ENCODE data around the gene PTPRS.
"Not testable (repeated sequence)": the region's sequence is repeated elsewhere in the genome, so short reads cannot be mapped to it uniquely, and the experiment has no call there.

The PTPRS gene

GRCh38 chr19:5367530-5368133 lies 27.0 kb upstream of the PTPRS start:
- no peaks in the 10 kb centered on the region for H3K27me3 ChIP-seq (ENCODE audit: control insufficient read depth in 2 of 2, insufficient read depth in 2 of 2, low read length in 2 of 2)
- H3K36me3 ChIP-seq (ENCODE audit: control insufficient read depth in 2 of 2, insufficient read depth in 2 of 2, low read length in 2 of 2): no peaks in the 10 kb centered on the region
- H3K9ac ChIP-seq (ENCODE audit: low read depth in 1 of 2, low read length in 2 of 2): no peak overlapping the region
- H3K9me3 ChIP-seq (ENCODE audit: control insufficient read depth in 2 of 2, low read length in 2 of 2): no peaks in the 10 kb centered on the region
- H3K4me3 ChIP-seq (ENCODE audit: low read length in 2 of 2): no peak overlapping the region
- H3K4me1 ChIP-seq (ENCODE audit: control insufficient read depth in 2 of 2, insufficient read depth in 2 of 2, low read length in 2 of 2): no peaks in the 10 kb centered on the region
- H3K27ac ChIP-seq (ENCODE audit: low read depth in 2 of 2, low read length in 2 of 2): no peak overlapping the region

- no peaks in the 10 kb centered on the region for H3K36me3 ChIP-seq (ENCODE audit: control insufficient read depth in 2 of 2, insufficient read depth in 2 of 2, low read length in 2 of 2)
- no peaks in the 10 kb centered on the region for H3K4me1 ChIP-seq (ENCODE audit: control insufficient read depth in 2 of 2, insufficient read depth in 2 of 2, low read length in 2 of 2)
- H3K9ac ChIP-seq (ENCODE audit: low read depth in 1 of 2, low read length in 2 of 2): no peak overlapping the region
- H3K27me3 ChIP-seq (ENCODE audit: control insufficient read depth in 2 of 2, insufficient read depth in 2 of 2, low read length in 2 of 2): no peaks in the 10 kb centered on the region
- H3K9me3 ChIP-seq (ENCODE audit: control insufficient read depth in 2 of 2, low read length in 2 of 2): no peaks in the 10 kb centered on the region
- no peak overlapping the region for H3K4me3 ChIP-seq (ENCODE audit: low read length in 2 of 2)
- no peak overlapping the region for H3K27ac ChIP-seq (ENCODE audit: low read depth in 2 of 2, low read length in 2 of 2)
Measured at GRCh38 chr19:5365905-5366304, 25.3 kb upstream of the PTPRS start.

GRCh38 chr19:5364674-5365073 lies 24.1 kb upstream of the PTPRS start:
- no peaks in the 10 kb centered on the region for H3K27me3 ChIP-seq (ENCODE audit: control insufficient read depth in 2 of 2, insufficient read depth in 2 of 2, low read length in 2 of 2)
- no peak overlapping the region for H3K27ac ChIP-seq (ENCODE audit: low read depth in 2 of 2, low read length in 2 of 2)
- no peak overlapping the region for H3K4me3 ChIP-seq (ENCODE audit: low read length in 2 of 2)
- no peaks in the 10 kb centered on the region for H3K9me3 ChIP-seq (ENCODE audit: control insufficient read depth in 2 of 2, low read length in 2 of 2)
- no peaks in the 10 kb centered on the region for H3K36me3 ChIP-seq (ENCODE audit: control insufficient read depth in 2 of 2, insufficient read depth in 2 of 2, low read length in 2 of 2)
- H3K9ac ChIP-seq (ENCODE audit: low read depth in 1 of 2, low read length in 2 of 2): no peak overlapping the region
- H3K4me1 ChIP-seq (ENCODE audit: control insufficient read depth in 2 of 2, insufficient read depth in 2 of 2, low read length in 2 of 2): no peaks in the 10 kb centered on the region

- H3K4me1 ChIP-seq (ENCODE audit: control insufficient read depth in 2 of 2, insufficient read depth in 2 of 2, low read length in 2 of 2); H3K4me3 ChIP-seq (ENCODE audit: low read length in 2 of 2); H3K36me3 ChIP-seq (ENCODE audit: control insufficient read depth in 2 of 2, insufficient read depth in 2 of 2, low read length in 2 of 2); H3K27me3 ChIP-seq (ENCODE audit: control insufficient read depth in 2 of 2, insufficient read depth in 2 of 2, low read length in 2 of 2); H3K9ac ChIP-seq (ENCODE audit: low read depth in 1 of 2, low read length in 2 of 2); H3K27ac ChIP-seq (ENCODE audit: low read depth in 2 of 2, low read length in 2 of 2); H3K9me3 ChIP-seq (ENCODE audit: control insufficient read depth in 2 of 2, low read length in 2 of 2): not testable (repeated sequence)
Measured at GRCh38 chr19:5361839-5362238, 21.2 kb upstream of the PTPRS start.

- Histone ChIP-seq H3K27me3 (ENCODE audit: control insufficient read depth in 2 of 2, insufficient read depth in 2 of 2, low read length in 2 of 2) (no peaks in the 10 kb centered on the region), H3K4me1 (ENCODE audit: control insufficient read depth in 2 of 2, insufficient read depth in 2 of 2, low read length in 2 of 2) (no peaks in the 10 kb centered on the region), H3K27ac (ENCODE audit: low read depth in 2 of 2, low read length in 2 of 2) (no peak overlapping the region), H3K9ac (ENCODE audit: low read depth in 1 of 2, low read length in 2 of 2) (no peak overlapping the region), H3K36me3 (ENCODE audit: control insufficient read depth in 2 of 2, insufficient read depth in 2 of 2, low read length in 2 of 2) (no peaks in the 10 kb centered on the region), H3K9me3 (ENCODE audit: control insufficient read depth in 2 of 2, low read length in 2 of 2) (no peaks in the 10 kb centered on the region), H3K4me3 (ENCODE audit: low read length in 2 of 2) (no peak overlapping the region)
Measured at GRCh38 chr19:5361407-5361806, 20.8 kb upstream of the PTPRS start.

GRCh38 chr19:5360003-5360780 lies 19.6 kb upstream of the PTPRS start:
- no peak overlapping the region for H3K9ac ChIP-seq (ENCODE audit: low read depth in 1 of 2, low read length in 2 of 2)
- no peaks in the 10 kb centered on the region for H3K9me3 ChIP-seq (ENCODE audit: control insufficient read depth in 2 of 2, low read length in 2 of 2)
- no peak overlapping the region for H3K27ac ChIP-seq (ENCODE audit: low read depth in 2 of 2, low read length in 2 of 2)
- H3K4me3 ChIP-seq (ENCODE audit: low read length in 2 of 2): no peak overlapping the region
- H3K36me3 ChIP-seq (ENCODE audit: control insufficient read depth in 2 of 2, insufficient read depth in 2 of 2, low read length in 2 of 2): no peaks in the 10 kb centered on the region
- H3K4me1 ChIP-seq (ENCODE audit: control insufficient read depth in 2 of 2, insufficient read depth in 2 of 2, low read length in 2 of 2): no peaks in the 10 kb centered on the region
- peaks cover 0 to 2% of the 10 kb centered on the region in 2 donors for H3K27me3 ChIP-seq (ENCODE audit: control insufficient read depth in 2 of 2, insufficient read depth in 2 of 2, low read length in 2 of 2)

GRCh38 chr19:5358173-5358800 lies 17.7 kb upstream of the PTPRS start:
- H3K4me3 ChIP-seq (ENCODE audit: low read length in 2 of 2): no peak overlapping the region
- no peak overlapping the region for H3K27ac ChIP-seq (ENCODE audit: low read depth in 2 of 2, low read length in 2 of 2)
- no peaks in the 10 kb centered on the region for H3K36me3 ChIP-seq (ENCODE audit: control insufficient read depth in 2 of 2, insufficient read depth in 2 of 2, low read length in 2 of 2)
- H3K4me1 ChIP-seq (ENCODE audit: control insufficient read depth in 2 of 2, insufficient read depth in 2 of 2, low read length in 2 of 2): no peaks in the 10 kb centered on the region
- no peak overlapping the region for H3K9ac ChIP-seq (ENCODE audit: low read depth in 1 of 2, low read length in 2 of 2)
- H3K27me3 ChIP-seq (ENCODE audit: control insufficient read depth in 2 of 2, insufficient read depth in 2 of 2, low read length in 2 of 2): peaks cover 4 to 5% of the 10 kb centered on the region in 2 donors
- no peaks in the 10 kb centered on the region for H3K9me3 ChIP-seq (ENCODE audit: control insufficient read depth in 2 of 2, low read length in 2 of 2)

GRCh38 chr19:5357584-5357983 lies 17.0 kb upstream of the PTPRS start:
- Histone ChIP-seq H3K9ac (ENCODE audit: low read depth in 1 of 2, low read length in 2 of 2) (no peak overlapping the region), H3K36me3 (ENCODE audit: control insufficient read depth in 2 of 2, insufficient read depth in 2 of 2, low read length in 2 of 2) (no peaks in the 10 kb centered on the region), H3K27me3 (ENCODE audit: control insufficient read depth in 2 of 2, insufficient read depth in 2 of 2, low read length in 2 of 2) (peaks cover 4 to 5% of the 10 kb centered on the region in 2 donors), H3K27ac (ENCODE audit: low read depth in 2 of 2, low read length in 2 of 2) (no peak overlapping the region), H3K9me3 (ENCODE audit: control insufficient read depth in 2 of 2, low read length in 2 of 2) (no peaks in the 10 kb centered on the region), H3K4me3 (ENCODE audit: low read length in 2 of 2) (no peak overlapping the region), H3K4me1 (ENCODE audit: control insufficient read depth in 2 of 2, insufficient read depth in 2 of 2, low read length in 2 of 2) (no peaks in the 10 kb centered on the region)

- Histone ChIP-seq H3K27me3 (ENCODE audit: control insufficient read depth in 2 of 2, insufficient read depth in 2 of 2, low read length in 2 of 2) (peaks cover 5% of the 10 kb centered on the region in 2 donors), H3K9ac (ENCODE audit: low read depth in 1 of 2, low read length in 2 of 2) (no peak overlapping the region)
Measured at GRCh38 chr19:5356918-5357317, 16.3 kb upstream of the PTPRS start.

GRCh38 chr19:5356428-5356827 lies 15.8 kb upstream of the PTPRS start:
- no peaks in the 10 kb centered on the region for H3K9me3 ChIP-seq (ENCODE audit: control insufficient read depth in 2 of 2, low read length in 2 of 2)
- H3K9ac ChIP-seq (ENCODE audit: low read depth in 1 of 2, low read length in 2 of 2): no peak overlapping the region
- peaks cover 5 to 7% of the 10 kb centered on the region in 2 donors for H3K27me3 ChIP-seq (ENCODE audit: control insufficient read depth in 2 of 2, insufficient read depth in 2 of 2, low read length in 2 of 2)
- H3K27ac ChIP-seq (ENCODE audit: low read depth in 2 of 2, low read length in 2 of 2): no peak overlapping the region
- no peaks in the 10 kb centered on the region for H3K4me1 ChIP-seq (ENCODE audit: control insufficient read depth in 2 of 2, insufficient read depth in 2 of 2, low read length in 2 of 2)
- no peak overlapping the region for H3K4me3 ChIP-seq (ENCODE audit: low read length in 2 of 2)
- no peaks in the 10 kb centered on the region for H3K36me3 ChIP-seq (ENCODE audit: control insufficient read depth in 2 of 2, insufficient read depth in 2 of 2, low read length in 2 of 2)

More at GRCh38 chr19:5356918-5357317, 16.3 kb upstream of the PTPRS start:
- no peak overlapping the region for H3K4me3 ChIP-seq (ENCODE audit: low read length in 2 of 2)
- no peak overlapping the region for H3K27ac ChIP-seq (ENCODE audit: low read depth in 2 of 2, low read length in 2 of 2)
- no peaks in the 10 kb centered on the region for H3K9me3 ChIP-seq (ENCODE audit: control insufficient read depth in 2 of 2, low read length in 2 of 2)
- H3K36me3 ChIP-seq (ENCODE audit: control insufficient read depth in 2 of 2, insufficient read depth in 2 of 2, low read length in 2 of 2): no peaks in the 10 kb centered on the region
- H3K4me1 ChIP-seq (ENCODE audit: control insufficient read depth in 2 of 2, insufficient read depth in 2 of 2, low read length in 2 of 2): no peaks in the 10 kb centered on the region
